Eye (tissue), 1 donor: ENCODE data around the gene PPP3R1.

ENCODE experiments used
- DNase-seq: peaks from one replicate; pipeline ENCODE4 v3.0.0-alpha.2; 2015

The PPP3R1 gene

GRCh38 chr2:68256093-68256450 is 3.7 kb upstream of the PPP3R1 start:
- DNase-seq: no peak

GRCh38 chr2:68253219-68254068 is 1.1 kb upstream of the PPP3R1 start:
- DNase-seq: no peak

- DNase-seq: no peak
Observed at GRCh38 chr2:68251855-68252399, 405 bp downstream of the PPP3R1 start.

DNA sequence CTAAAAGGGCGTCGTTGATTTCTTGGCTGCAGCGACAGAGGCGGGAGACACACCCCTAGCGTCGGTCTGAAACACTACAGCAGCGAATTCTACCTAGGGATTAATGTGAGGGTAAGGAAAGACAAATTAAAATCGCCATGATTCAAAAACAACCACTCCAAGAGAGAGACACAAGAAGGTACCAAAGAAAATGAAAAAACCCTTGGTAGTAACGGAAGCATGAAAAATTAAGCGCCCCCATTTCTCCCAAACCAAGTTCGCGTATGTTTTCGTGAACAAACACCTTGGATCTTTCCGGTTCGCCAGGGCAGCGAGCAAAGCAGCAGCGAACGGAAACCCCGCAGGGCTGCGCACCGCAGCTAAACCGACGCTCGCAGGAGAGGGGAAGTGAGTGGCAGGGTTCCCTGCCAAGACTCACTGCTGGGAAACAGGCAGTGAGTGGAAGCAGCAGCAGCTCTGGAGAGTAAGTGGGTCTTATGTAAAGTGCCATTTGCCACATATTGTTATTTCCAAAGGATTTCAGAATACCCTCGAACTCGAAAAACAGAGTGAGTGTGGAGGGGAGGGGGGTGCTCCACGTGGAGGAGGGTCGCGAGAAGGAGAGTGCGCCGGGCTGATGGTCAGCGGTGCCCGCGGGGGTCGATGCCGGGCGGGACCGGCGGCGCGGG is 1.0 kb downstream of the PPP3R1 start:
- peak; percentile 91 for DNase-seq

DNA sequence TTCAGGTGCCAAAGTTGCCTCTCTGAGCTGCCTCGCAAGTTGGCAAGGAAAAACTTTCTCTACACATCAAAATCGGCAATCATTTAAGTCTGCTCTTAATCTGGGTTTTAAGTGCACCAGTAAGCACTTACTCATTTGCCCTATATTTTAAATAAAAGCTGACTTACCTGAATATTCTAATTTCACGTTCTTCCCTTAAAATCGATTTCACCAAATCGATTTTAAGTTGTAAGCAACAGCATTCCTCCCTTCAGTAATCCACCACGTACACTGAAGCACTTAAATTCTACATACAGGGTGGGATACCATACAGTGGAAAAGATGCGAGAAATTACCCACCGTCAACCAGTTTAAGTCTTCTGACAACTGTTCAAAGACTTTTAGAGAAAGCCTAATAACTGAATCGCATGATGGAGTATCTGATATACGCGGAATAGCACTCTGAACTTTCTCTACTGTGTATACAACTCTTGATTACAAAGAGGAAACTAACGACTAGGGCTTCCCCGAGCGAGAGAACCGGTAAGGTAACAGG is 1.6 kb downstream of the PPP3R1 start:
- DNase-seq: no peak

DNA sequence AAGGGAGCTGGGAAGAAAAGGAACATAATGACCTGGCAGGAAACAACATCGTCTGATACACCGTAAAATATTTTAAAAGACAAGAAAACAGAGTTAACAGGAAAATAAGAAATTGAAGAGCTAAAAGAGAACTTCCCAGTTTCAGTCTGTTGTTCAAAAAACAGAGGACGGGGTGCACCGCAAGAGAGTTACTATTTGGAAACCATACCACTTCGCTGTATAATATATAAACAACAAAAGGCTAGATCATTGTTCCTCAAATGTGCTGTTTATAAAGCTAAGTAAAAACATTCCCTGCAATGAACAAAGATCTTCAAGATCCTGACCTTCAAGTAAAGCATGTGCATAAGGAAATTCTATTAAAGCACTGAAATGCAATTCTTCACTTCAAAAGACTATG is 2.1 kb downstream of the PPP3R1 start:
- peak; percentile 16 for DNase-seq

- DNase-seq: no peak
Observed at GRCh38 chr2:68248806-68249205, 3.5 kb downstream of the PPP3R1 start.

DNA sequence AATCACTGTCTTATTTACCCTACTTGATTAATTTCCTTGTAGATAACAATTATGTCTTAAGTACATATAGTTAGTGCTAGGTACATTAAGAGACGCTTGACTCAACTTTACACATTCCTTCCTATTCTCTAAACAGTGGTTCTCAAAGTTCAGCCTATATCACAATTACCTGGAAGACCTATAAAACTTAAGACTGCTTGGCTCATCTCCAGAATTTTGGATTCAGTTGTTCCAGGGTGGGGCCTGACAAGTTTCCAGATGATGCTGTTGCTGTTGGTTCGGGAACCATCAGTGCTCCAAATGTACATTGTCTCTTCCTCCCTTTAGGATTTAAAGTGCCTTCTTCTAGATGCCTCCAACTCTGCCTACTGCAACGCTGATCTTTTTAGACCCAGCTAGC is 4.0 kb downstream of the PPP3R1 start:
- no peak for DNase-seq

DNA sequence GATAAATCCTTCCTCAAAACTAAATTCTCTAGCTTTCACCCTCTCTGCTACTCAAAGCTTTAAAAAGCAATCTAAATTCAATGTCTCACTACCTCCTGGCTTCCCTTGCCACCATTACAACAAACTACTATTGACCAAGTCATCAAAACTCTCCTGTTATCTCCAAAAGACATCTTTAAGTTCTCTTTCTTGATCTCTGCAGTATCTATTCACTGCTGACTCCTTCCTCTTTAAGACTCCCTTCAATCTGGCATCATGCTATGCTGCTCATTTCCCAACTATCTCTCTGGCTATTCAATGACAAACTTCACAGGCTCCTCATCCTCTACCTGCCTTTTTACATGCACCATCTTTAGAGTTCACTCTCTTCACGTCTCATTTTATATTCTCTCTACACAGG is 5.9 kb downstream of the PPP3R1 start:
- no peak for DNase-seq

GRCh38 chr2:68245672-68246071 is 6.7 kb downstream of the PPP3R1 start:
- DNase-seq: no peak

GRCh38 chr2:68245066-68245465 is 7.3 kb downstream of the PPP3R1 start:
- no peak for DNase-seq

- no peak for DNase-seq
Observed at GRCh38 chr2:68244456-68244855, 7.9 kb downstream of the PPP3R1 start.

DNA sequence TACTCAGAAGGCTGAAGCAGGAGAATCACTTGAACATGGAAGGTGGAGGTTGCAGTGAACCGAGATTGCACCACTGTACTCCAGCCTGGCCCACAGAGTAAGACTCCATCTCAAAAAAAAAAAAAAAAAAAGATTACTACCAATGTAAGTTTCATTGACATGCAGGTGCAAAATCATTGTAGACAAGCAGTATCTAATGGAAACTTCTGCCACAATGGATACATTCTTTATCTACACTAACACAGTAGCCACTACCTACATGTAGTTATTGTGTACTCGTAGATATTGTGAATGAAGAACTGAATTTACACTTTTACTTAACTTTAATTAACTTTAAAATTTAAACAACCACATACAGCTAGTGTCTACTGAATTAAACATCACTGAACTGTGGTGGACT is 10.6 kb downstream of the PPP3R1 start:
- no peak for DNase-seq

DNA sequence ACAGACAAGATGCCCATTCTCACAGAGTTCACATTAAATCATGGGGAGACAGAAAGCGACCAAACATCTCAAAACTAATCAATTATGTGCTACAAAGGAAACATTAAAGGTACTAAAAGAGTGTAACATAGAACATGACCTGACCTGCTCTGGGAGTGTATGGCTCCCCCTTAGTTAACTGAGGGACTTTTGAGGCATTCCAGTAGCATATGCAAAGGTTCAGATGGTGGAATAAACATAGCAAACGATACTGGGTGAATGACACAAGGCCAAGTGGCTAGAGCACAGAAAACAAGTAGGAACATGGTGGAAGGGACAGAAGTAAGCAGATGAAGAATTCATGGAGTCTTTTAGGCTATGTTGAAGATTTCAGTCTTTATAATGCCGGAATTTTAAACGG is 11.9 kb downstream of the PPP3R1 start:
- no peak for DNase-seq

GRCh38 chr2:68238955-68239822 is 13.1 kb downstream of the PPP3R1 start:
- DNase-seq: no peak

DNA sequence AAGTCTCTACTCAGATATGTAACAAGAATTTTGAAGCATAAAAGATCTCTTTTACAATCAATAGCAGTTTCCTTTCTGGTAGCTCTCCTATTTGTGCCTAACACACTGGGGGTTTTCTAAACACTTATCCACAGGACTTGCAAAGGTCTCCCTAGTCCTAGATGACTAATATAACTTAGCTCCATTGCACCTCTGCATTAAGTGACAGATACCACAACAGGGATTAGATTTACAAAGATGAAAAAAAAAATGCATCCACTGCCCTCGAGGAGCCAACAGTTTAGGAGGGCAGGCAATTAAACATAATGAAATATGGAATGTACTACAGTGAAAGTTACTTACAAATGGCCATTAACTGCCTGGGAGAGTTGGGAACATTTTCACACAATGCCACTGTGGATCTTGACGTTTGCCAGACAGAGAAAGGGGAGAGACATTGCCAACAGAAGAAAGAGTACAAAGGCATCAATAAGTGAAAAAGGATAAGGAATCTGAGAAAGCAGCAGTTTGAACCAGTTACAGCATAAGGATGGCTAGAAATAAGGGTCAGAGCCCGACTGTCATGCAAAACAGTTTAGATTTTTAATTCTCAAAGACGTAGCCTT is 14.3 kb downstream of the PPP3R1 start:
- no peak for DNase-seq

GRCh38 chr2:68237404-68237803 is 14.9 kb downstream of the PPP3R1 start:
- no peak for DNase-seq

GRCh38 chr2:68236876-68237275 is 15.5 kb downstream of the PPP3R1 start:
- DNase-seq: no peak

DNA sequence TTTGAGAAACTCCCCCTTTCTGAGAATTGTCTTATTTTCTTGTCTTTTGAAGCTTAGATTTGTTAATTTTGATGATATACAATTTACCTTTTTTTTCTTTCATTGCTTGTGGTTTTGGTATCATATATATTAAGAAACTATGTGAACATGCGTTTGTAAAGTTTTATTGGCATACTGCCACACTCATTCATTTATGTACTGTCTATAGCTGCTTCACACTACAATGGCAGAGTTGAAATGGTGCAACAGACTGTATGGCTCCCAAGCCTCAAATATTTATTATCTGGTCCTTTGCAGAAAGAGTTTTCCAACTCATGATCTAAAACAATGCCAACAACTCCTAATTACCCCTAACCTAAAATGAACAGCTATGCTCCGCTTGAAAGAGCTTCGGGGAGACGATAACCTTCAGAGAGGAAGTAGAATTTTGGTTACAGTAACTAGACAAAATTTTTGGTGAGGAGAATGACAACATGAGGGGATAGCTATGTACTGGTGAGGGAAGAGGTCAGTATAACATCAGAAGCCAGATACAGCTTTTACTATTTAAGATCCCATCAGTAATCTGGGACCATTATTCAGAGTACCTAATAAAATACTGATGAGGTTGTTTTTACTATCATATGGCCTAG is 16.1 kb downstream of the PPP3R1 start:
- DNase-seq: no peak

DNA sequence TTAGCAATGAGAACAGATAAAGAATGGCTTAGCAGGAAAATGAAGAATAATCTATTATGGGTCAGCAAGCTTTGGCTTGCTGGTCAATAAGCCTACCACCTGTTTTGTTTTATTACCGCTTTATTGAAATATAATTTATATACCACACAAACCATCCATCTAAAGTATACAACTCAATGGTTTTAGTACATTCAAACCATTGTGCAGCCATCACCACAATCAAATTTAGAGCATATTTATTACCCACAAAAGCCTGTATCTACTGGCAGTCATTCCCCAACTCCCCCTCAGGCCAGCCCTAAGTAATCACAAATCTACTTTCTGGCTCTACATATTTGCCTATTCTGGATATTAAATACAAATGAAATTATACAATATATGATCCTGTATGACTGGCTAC is 17.2 kb downstream of the PPP3R1 start:
- DNase-seq: no peak

- no peak for DNase-seq
Observed at GRCh38 chr2:68234405-68234804, 17.9 kb downstream of the PPP3R1 start.

DNA sequence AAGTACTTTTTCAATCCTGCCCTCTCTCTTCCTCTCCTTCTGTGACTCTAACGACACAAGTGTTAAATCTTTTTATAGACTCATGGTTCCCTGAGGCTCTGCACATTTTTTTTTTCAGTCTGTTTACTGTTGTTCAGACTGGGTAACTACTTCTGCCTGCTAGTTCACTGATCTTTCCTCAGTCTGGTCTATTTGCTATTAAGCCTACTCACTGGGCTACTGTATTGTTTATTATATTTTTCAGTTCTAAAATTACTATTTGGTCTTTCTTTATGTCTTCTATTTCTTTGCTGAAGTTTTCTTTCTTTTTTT is 21.3 kb downstream of the PPP3R1 start:
- no peak for DNase-seq
